Vagina (tissue), 2 donors: Measurements from ENCODE around the gene KRTAP2-1. TPM values are rescaled to one million over a fixed set of nuclear protein-coding genes. Genes with fewer than 3 reads are reported as not detected.
"Not testable (repeated sequence)": the region's sequence is repeated elsewhere in the genome, so short reads cannot be mapped to it uniquely, and the experiment has no call there.

Experiments
- DNase-seq, 2 donors: peaks; one replicate each; pipeline ENCODE4 v3.0.0-alpha.2; 2017; ENCODE audit errors: extremely low spot score in 2 of 2
- H3K27ac ChIP-seq: fragments of 200-600 bp; sonication (generic); one replicate; pipeline ENCODE4 v1.5.1; 2019
- H3K27me3 ChIP-seq: fragments of 200-600 bp; sonication (generic); one replicate; pipeline ENCODE4 v1.5.1; 2019
- H3K36me3 ChIP-seq, 2 donors: fragments of 200-600 bp; sonication (generic); one replicate each; pipeline ENCODE4 v1.5.1; 2017 to 2019
- H3K4me1 ChIP-seq: fragments of 200-600 bp; sonication (generic); one replicate; pipeline ENCODE4 v1.5.1; 2019
- H3K4me3 ChIP-seq, 2 donors: fragments of 200-600 bp; sonication (generic); 1 replicate in 1 of 2; 2 replicates in 1 of 2; pipeline ENCODE4 v1.5.1; 2016 to 2019
- H3K9me3 ChIP-seq: fragments of 200-600 bp; sonication (generic); one replicate; pipeline ENCODE4 v1.5.1; 2019
- POLR2A ChIP-seq, 2 donors: fragments of 450-650 bp; IDR thresholded peaks; one replicate each; pipeline ENCODE4 v1.6.1; 2017; ENCODE audit warnings: antibody characterized with exemption in 2 of 2, mild to moderate bottlenecking in 2 of 2, moderate library complexity in 2 of 2
- POLR2AphosphoS5 ChIP-seq, 2 donors: sonication (generic); formaldehyde crosslinking; IDR thresholded peaks; one replicate each; pipeline ENCODE4 v1.9.0; 2017; ENCODE audit warnings: antibody characterized with exemption in 2 of 2, mild to moderate bottlenecking in 2 of 2, low read depth in 1 of 2; ENCODE audit not compliant: insufficient read depth in 1 of 2
- intact Hi-C: fragments of 100-400 bp; cut with DNase I; formaldehyde crosslinking; loops from one replicate; pipeline ENCODE4 v1.15.1; 2023
- total RNA-seq: library from RNA; depleted of rRNA; stranded (reverse); fragments of >200 nt; gene quantifications from one replicate; pipeline ENCODE4 v1.2.3, GENCODE V29; 2016
- TF ChIP-seq, protein P1 (sequence below), 3 experiments: fragments of 450-650 bp in 2 of 3; fragments of 200-600 bp in 1 of 3; sonication (generic) in 1 of 3; IDR thresholded peaks; one replicate each; pipeline ENCODE4 v1.5.1; 2017 to 2019; ENCODE audit warnings: antibody characterized with exemption in 3 of 3, mild to moderate bottlenecking in 2 of 3, moderate library complexity in 2 of 3

Gene KRTAP2-1
- total RNA-seq, 1 donor from 2014 or later: not detected

DNA sequence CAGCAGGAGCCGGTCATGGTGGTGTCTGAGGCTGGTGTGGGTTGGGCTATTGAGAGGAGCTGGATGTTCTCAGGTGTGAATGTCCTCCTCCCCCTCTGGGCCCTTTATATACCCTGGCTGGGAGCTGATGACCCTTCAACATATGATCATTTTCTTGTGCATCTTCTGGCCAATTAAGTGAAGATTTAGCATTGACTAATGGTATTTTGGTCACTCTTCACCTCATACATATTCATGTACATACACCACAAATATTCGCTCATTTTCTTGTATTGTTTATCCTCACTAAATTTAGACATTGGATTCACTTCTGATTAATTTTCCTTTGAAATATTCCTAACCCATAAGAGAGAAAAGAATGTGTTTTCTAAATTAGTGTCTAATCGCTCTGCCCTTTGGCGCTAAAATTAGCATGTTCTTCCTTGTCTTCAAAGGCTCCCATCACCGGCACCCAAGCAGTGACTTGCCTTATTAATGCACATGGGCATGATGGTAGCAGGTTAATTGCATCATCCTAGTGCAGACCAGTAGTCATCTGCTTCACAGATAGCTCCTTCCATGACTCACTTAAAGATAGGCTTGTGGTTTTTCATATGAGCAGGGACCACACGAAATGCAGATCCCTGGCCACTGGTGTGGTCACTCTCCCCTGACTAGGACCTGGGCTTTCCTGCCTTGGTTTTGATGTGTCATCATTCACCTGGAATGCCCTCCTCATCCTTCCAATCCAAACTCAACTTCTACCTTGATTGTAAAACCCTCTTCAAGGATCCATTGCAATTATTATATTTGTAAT, 18.9 kb upstream of the KRTAP2-1 start, which contains the start of gene KRTAP2-4:
KRTAP2-4 (minus strand) TSS at position 51 of the 796 bp plus-strand sequence; CDS start at position 17, 34 bp downstream.
- H3K27ac ChIP-seq: no peak within 1 kb of the TSS
- H3K9me3 ChIP-seq: no peaks in the 10 kb centered on the region
- no peak for DNase-seq
- TF ChIP-seq POLR2A (IDR thresholded peaks at IDR 0.05) (no peak), POLR2AphosphoS5 (IDR thresholded peaks at IDR 0.05; ENCODE audit: insufficient read depth in 1 of 2, low read depth in 1 of 2) (no peak)
- TF ChIP-seq, protein P1, sequence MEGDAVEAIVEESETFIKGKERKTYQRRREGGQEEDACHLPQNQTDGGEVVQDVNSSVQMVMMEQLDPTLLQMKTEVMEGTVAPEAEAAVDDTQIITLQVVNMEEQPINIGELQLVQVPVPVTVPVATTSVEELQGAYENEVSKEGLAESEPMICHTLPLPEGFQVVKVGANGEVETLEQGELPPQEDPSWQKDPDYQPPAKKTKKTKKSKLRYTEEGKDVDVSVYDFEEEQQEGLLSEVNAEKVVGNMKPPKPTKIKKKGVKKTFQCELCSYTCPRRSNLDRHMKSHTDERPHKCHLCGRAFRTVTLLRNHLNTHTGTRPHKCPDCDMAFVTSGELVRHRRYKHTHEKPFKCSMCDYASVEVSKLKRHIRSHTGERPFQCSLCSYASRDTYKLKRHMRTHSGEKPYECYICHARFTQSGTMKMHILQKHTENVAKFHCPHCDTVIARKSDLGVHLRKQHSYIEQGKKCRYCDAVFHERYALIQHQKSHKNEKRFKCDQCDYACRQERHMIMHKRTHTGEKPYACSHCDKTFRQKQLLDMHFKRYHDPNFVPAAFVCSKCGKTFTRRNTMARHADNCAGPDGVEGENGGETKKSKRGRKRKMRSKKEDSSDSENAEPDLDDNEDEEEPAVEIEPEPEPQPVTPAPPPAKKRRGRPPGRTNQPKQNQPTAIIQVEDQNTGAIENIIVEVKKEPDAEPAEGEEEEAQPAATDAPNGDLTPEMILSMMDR (IDR thresholded peaks at IDR 0.05): no peak
- H3K4me1 ChIP-seq: peaks cover 17% of the 10 kb centered on the region
- H3K36me3 ChIP-seq: no peaks in the 10 kb centered on the region
- intact Hi-C loops: no loop called here
- H3K27me3 ChIP-seq: no peaks in the 10 kb centered on the region
- no peak within 1 kb of the TSS for H3K4me3 ChIP-seq

DNA sequence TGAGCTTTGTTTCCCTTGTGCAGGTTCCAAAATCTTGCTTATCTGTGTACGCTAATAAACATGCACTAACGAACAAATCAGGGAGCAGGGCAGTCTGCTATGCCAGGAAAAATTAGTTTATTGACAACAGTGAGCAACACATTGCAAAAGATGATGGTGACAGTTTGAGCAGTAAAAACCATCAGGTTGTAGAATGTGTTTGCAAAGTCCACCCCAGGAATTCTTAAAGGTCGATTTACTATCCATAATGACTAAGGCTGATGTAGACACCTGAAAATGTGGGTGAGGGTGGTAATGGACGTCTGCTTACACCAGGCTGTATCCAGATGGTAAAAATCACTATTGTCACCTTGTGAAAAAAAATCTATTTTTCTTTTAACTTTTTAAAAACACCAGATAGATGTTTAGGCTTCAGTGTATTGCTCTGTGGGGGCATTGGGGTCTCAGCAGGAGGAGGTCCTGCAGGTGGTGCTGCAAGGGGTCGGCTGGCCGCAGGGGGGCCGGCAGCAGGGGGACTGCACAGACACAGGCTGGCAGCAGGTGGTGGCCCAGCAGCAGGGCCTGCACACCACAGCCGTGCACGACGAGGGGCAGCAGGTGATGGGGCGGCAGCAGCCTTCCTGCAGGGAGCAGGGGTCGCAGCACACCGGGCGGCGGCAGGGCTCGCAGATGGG, 18.0 kb upstream of the KRTAP2-1 start:
- DNase-seq, intact Hi-C loops: not testable (repeated sequence)

DNA sequence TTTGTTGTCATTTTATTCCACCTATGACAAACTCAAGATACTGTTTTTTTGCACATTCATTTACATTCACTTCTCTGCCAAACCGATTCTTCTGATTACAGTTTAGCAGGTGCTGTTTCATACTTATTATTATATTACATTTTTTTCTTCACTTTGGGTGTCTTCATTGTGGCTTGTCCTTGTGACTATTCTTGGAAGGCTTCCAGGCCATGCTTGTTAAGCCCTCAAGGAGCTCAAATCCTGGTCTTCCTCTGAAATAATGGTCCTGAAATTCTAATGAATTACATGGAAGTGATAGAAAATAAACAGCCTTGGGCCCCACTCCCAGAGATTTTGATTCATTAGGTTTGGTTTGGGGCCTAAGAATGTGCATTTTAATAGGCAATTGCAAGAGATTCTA, 17.2 kb upstream of the KRTAP2-1 start:
- Histone ChIP-seq H3K27ac (no peak overlapping the region), H3K9me3 (no peaks in the 10 kb centered on the region), H3K27me3 (no peaks in the 10 kb centered on the region), H3K4me3 (no peak overlapping the region), H3K36me3 (no peaks in the 10 kb centered on the region), H3K4me1 (peaks cover 22% of the 10 kb centered on the region)
- no peak for DNase-seq
- TF ChIP-seq POLR2AphosphoS5 (IDR thresholded peaks at IDR 0.05; ENCODE audit: insufficient read depth in 1 of 2, low read depth in 1 of 2): no peak
- no peak for TF ChIP-seq POLR2A (IDR thresholded peaks at IDR 0.05)
- TF ChIP-seq, protein P1 (IDR thresholded peaks at IDR 0.05): no peak
- intact Hi-C loops: no loop called here

More for the DNA sequence above, 18.0 kb upstream of the KRTAP2-1 start:
- not testable (repeated sequence) for H3K36me3 ChIP-seq, H3K4me3 ChIP-seq, H3K9me3 ChIP-seq, H3K27ac ChIP-seq, H3K27me3 ChIP-seq
- peaks cover 22% of the 10 kb centered on the region for H3K4me1 ChIP-seq

DNA sequence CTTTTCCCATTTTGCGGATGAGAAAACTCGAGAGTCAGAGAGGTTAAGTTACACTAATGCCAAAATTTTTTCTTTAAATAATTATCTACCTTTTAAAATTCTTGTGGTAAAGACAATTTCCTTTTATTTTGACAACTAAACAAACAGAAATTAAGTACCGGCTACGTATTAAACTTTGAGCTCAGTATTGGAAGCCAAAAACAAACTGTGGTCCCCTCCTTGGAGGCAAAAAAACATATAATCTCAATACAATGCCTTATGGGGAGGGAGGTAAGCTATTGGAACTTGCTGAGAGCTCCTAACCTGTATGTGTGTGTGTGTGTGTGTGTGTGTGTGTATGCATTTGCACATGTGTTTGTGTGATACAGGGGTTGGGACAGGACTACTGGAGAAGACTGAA, 16.3 kb upstream of the KRTAP2-1 start:
- no peak for DNase-seq
- Histone ChIP-seq H3K4me3 (no peak overlapping the region), H3K27ac (peak overlapping the region; percentile 2), H3K27me3 (no peaks in the 10 kb centered on the region), H3K4me1 (peaks cover 22% of the 10 kb centered on the region), H3K9me3 (no peaks in the 10 kb centered on the region), H3K36me3 (no peaks in the 10 kb centered on the region)
- intact Hi-C loops: no loop called here
- no peak for TF ChIP-seq POLR2A (IDR thresholded peaks at IDR 0.05)
- no peak for TF ChIP-seq POLR2AphosphoS5 (IDR thresholded peaks at IDR 0.05; ENCODE audit: insufficient read depth in 1 of 2, low read depth in 1 of 2)
- TF ChIP-seq, protein P1 (IDR thresholded peaks at IDR 0.05): no peak

DNA sequence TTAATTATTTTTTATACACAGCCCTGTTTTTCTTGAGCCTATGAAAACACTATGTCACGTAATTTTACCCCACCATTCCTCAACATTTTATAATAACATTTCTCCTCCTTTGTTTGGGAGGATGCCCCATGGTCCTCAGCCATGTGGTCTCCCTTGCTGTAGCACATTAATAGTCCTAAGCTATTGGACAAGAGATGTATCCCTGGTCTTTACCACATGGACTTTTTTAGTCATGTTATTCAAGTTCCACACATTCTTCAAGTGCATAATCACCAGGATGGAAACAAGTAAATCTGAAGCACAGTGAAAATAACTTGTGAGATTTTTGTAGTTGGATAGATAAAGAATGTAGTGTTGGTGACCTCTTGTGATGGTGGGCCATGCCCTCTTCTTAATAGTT, 14.8 kb upstream of the KRTAP2-1 start:
- no peak for DNase-seq
- H3K36me3 ChIP-seq: no peaks in the 10 kb centered on the region
- H3K27ac ChIP-seq: peak overlapping the region; percentile 30
- intact Hi-C loops: no loop called here
- no peak for TF ChIP-seq POLR2A (IDR thresholded peaks at IDR 0.05)
- H3K27me3 ChIP-seq: no peaks in the 10 kb centered on the region
- H3K4me1 ChIP-seq: peaks cover 22% of the 10 kb centered on the region
- H3K9me3 ChIP-seq: no peaks in the 10 kb centered on the region
- no peak overlapping the region for H3K4me3 ChIP-seq
